Stimulated activated CD4-positive, alpha-beta T cell treated with anti-CD3 and anti-CD28 coated beads, Interleukin-15, amount 100 ng/mL, for 1 hour (primary cell): ENCODE measurements around the gene FHL3.

Experiments
- DNase-seq, 2 donors: peaks; one replicate each; pipeline ENCODE4 v3.0.0-alpha.2; 2020; ENCODE audit warnings: low read depth in 1 of 2, low spot score in 1 of 2

FHL3 gene

GRCh38 chr1:38013227-38013622, 7.9 kb upstream of the FHL3 start:
- DNase-seq, result no peak

- peak; percentile 71 to 76 for DNase-seq
Measured at GRCh38 chr1:38012363-38013226, 7.3 kb upstream of the FHL3 start, which contains the start of gene UTP11. TSS of gene UTP11 (plus strand) at chr1:38012734. CDS start at chr1:38012803, 69 bp downstream.

GRCh38 chr1:38009841-38010180, 4.5 kb upstream of the FHL3 start:
- DNase-seq, result no peak

GRCh38 chr1:38009088-38009840, 4.0 kb upstream of the FHL3 start:
- DNase-seq, result no peak

- no peak for DNase-seq
Measured at GRCh38 chr1:38006008-38006828, 904 bp upstream of the FHL3 start.

GRCh38 chr1:38004284-38005108, 818 bp downstream of the FHL3 start:
- no peak for DNase-seq

- no peak for DNase-seq
Measured at GRCh38 chr1:38003261-38004250, 1.8 kb downstream of the FHL3 start.

GRCh38 chr1:38000529-38001455, 4.5 kb downstream of the FHL3 start:
- DNase-seq, result no peak

- no peak for DNase-seq
Measured at GRCh38 chr1:38000233-38000528, 5.1 kb downstream of the FHL3 start.

GRCh38 chr1:37999430-38000232, 5.7 kb downstream of the FHL3 start:
- no peak for DNase-seq

GRCh38 chr1:37998913-37999429, 6.3 kb downstream of the FHL3 start:
- no peak for DNase-seq

- no peak for DNase-seq
Measured at GRCh38 chr1:37998089-37998808, 7.1 kb downstream of the FHL3 start.

- DNase-seq, result no peak
Measured at GRCh38 chr1:37997256-37998088, 7.8 kb downstream of the FHL3 start.

- DNase-seq, result no peak
Measured at GRCh38 chr1:37995751-37996345, 9.5 kb downstream of the FHL3 start.

- DNase-seq, result no peak
Measured at GRCh38 chr1:37994886-37995566, 10.3 kb downstream of the FHL3 start.
